HEK293T (cell line): ENCODE data around the gene AKT3.

Experiments used
- CTCF ChIA-PET: fragments of 350-600 bp; formaldehyde crosslinking; extraction: SDS; loops from one replicate; lab custom pipeline; 2021; ENCODE audit warnings: antibody characterized with exemption, inconsistent platforms; lab: Yijun Ruan, JAX
- POLR2A ChIA-PET: fragments of 350-600 bp; formaldehyde crosslinking; extraction: SDS; loops from one replicate; lab custom pipeline; 2020; ENCODE audit warnings: antibody characterized with exemption, inconsistent platforms; lab: Yijun Ruan, JAX
- DNase-seq: peaks from one replicate; pipeline ENCODE4 v3.0.0; 2012; ENCODE audit warnings: mixed read lengths; ENCODE audit errors: extremely low spot score
- ARNT ChIP-seq: fragments of 450-650 bp; IDR thresholded peaks from 2 replicates; pipeline ENCODE4 v1.6.1; 2017; ENCODE audit warnings: mild to moderate bottlenecking
- BHLHE40 ChIP-seq: fragments of 450-650 bp; IDR thresholded peaks from 2 replicates; pipeline ENCODE4 v1.6.1; 2016; ENCODE audit warnings: mild to moderate bottlenecking, moderate library complexity, borderline replicate concordance
- CTBP1 ChIP-seq: fragments of 450-650 bp; IDR thresholded peaks from 2 replicates; pipeline ENCODE4 v1.6.1; 2016; ENCODE audit warnings: borderline replicate concordance
- ELF4 ChIP-seq: fragments of 450-650 bp; IDR thresholded peaks from 2 replicates; pipeline ENCODE4 v1.6.1; 2017; ENCODE audit warnings: antibody characterized with exemption
- FOXA1 ChIP-seq: fragments of 450-650 bp; IDR thresholded peaks from 2 replicates; pipeline ENCODE4 v1.6.1; 2016; ENCODE audit warnings: mild to moderate bottlenecking
- FOXK2 ChIP-seq: fragments of 450-650 bp; IDR thresholded peaks from 2 replicates; pipeline ENCODE4 v1.6.1; 2016; ENCODE audit warnings: mild to moderate bottlenecking
- FOXM1 ChIP-seq: fragments of 450-650 bp; IDR thresholded peaks from 2 replicates; pipeline ENCODE4 v1.6.1; 2017; ENCODE audit warnings: mild to moderate bottlenecking, borderline replicate concordance
- HDGF ChIP-seq: fragments of 450-650 bp; IDR thresholded peaks from 2 replicates; pipeline ENCODE4 v1.6.1; 2017; ENCODE audit warnings: antibody characterized with exemption, borderline replicate concordance
- L3MBTL2 ChIP-seq: fragments of 450-650 bp; conservative IDR thresholded peaks from 2 replicates; pipeline ENCODE4 v1.6.1; 2016; ENCODE audit warnings: mild to moderate bottlenecking
- LEF1 ChIP-seq: fragments of 450-650 bp; IDR thresholded peaks from 2 replicates; pipeline ENCODE4 v1.6.1; 2017; ENCODE audit warnings: mild to moderate bottlenecking, borderline replicate concordance
- NFRKB ChIP-seq: fragments of 450-650 bp; IDR thresholded peaks from 2 replicates; pipeline ENCODE4 v1.6.1; 2016; ENCODE audit warnings: mild to moderate bottlenecking, moderate library complexity
- PKNOX1 ChIP-seq: fragments of 450-650 bp; IDR thresholded peaks from 2 replicates; pipeline ENCODE4 v1.6.1; 2016
- SP1 ChIP-seq: fragments of 450-650 bp; IDR thresholded peaks from 2 replicates; pipeline ENCODE4 v1.6.1; 2017
- SUZ12 ChIP-seq: fragments of 450-650 bp; IDR thresholded peaks from 2 replicates; pipeline ENCODE4 v1.6.1; 2016; ENCODE audit warnings: mild to moderate bottlenecking
- TARDBP ChIP-seq: fragments of 450-650 bp; IDR thresholded peaks from 2 replicates; pipeline ENCODE4 v1.6.1; 2016
- ZNF384 ChIP-seq: fragments of 450-650 bp; IDR thresholded peaks from 2 replicates; pipeline ENCODE4 v1.6.1; 2016

Gene AKT3

GRCh38 chr1:243849421-243850201, 432 bp downstream of the AKT3 start:
- peak; percentile 46 for DNase-seq
- TF ChIP-seq PKNOX1 (no peak), TARDBP (peak; percentile 57; the same call in 1 of the 2 replicates), LEF1 (no peak), FOXM1 (no peak), FOXA1 (no peak), SUZ12 (no peak)
- CTCF ChIA-PET, result no interaction called here
- POLR2A ChIA-PET, result no interaction called here

- CTCF ChIA-PET, result interaction anchor here (0.6 kb wide), 1 partner anchor 1715 kb away, joined by 6 read pairs; no protein-coding TSS in a partner anchor
- peak; percentile 58 for DNase-seq
Observed at GRCh38 chr1:243848858-243849420, 1.1 kb downstream of the AKT3 start.

GRCh38 chr1:243848165-243848857, 1.7 kb downstream of the AKT3 start:
- ChIA-PET POLR2A (no interaction called here), CTCF (interaction anchor here (0.6 kb wide), 1 partner anchor 1714 kb away, joined by 6 read pairs; no protein-coding TSS in a partner anchor)
- DNase-seq, result no peak
- TF ChIP-seq SP1, result no peak
- TF ChIP-seq FOXK2, result no peak
- no peak for TF ChIP-seq ELF4
- TF ChIP-seq L3MBTL2, result no peak
- TF ChIP-seq SUZ12, result no peak
- no peak for TF ChIP-seq LEF1
- no peak for TF ChIP-seq ZNF384
- no peak for TF ChIP-seq HDGF
- TF ChIP-seq FOXA1, result no peak

More at GRCh38 chr1:243848858-243849420, 1.1 kb downstream of the AKT3 start:
- POLR2A ChIA-PET, result no interaction called here
- TF ChIP-seq PKNOX1 (no peak), CTBP1 (peak; percentile 23; the same call in 1 of the 2 replicates)

- TF ChIP-seq FOXK2 (no peak), L3MBTL2 (no peak), CTBP1 (no peak), BHLHE40 (no peak), SP1 (no peak), PKNOX1 (no peak), FOXA1 (no peak), TARDBP (no peak), LEF1 (no peak), ARNT (no peak), FOXM1 (no peak), SUZ12 (no peak), NFRKB (no peak), ZNF384 (no peak), HDGF (no peak), ELF4 (no peak)
- ChIA-PET CTCF (no interaction called here), POLR2A (no interaction called here)
- no peak for DNase-seq
Observed at GRCh38 chr1:243846761-243847160, 3.3 kb downstream of the AKT3 start.

GRCh38 chr1:243845888-243846287, 4.2 kb downstream of the AKT3 start:
- CTCF ChIA-PET, result no interaction called here
- POLR2A ChIA-PET, result no interaction called here

More at GRCh38 chr1:243845888-243846287, 4.2 kb downstream of the AKT3 start:
- DNase-seq, result no peak
- TF ChIP-seq SUZ12 (no peak), ELF4 (no peak), HDGF (no peak), SP1 (no peak), NFRKB (no peak), ARNT (no peak), FOXA1 (no peak), ZNF384 (no peak), FOXM1 (no peak), PKNOX1 (no peak), L3MBTL2 (no peak), LEF1 (no peak), BHLHE40 (no peak), CTBP1 (no peak), TARDBP (no peak), FOXK2 (no peak)
